Measurements from ENCODE around the gene ZNF556.

Gene ZNF556

GRCh38 chr19:2840794-2841791 is 26.0 kb upstream of the ZNF556 start, which contains the start of gene ZNF555:
Gene ZNF555 (plus strand): TSS chr19:2841475. CDS start chr19:2841573, 98 bp downstream.
- peaks cover 34% of the 10 kb centered on the region for H3K9me3 ChIP-seq (ENCODE audit: control insufficient read depth, insufficient read depth, low read depth, low read length)
- peak within 1 kb of the TSS; percentile 85 for H3K9ac ChIP-seq (ENCODE audit: low read length)
- peak within 1 kb of the TSS; percentile 92 for H3K27ac ChIP-seq (ENCODE audit: low read depth, low read length)

GRCh38 chr19:2841855-2842574 is 25.1 kb upstream of the ZNF556 start:
- Histone ChIP-seq H3K27me3 (ENCODE audit: control insufficient read depth, insufficient read depth, low read length) (no peaks in the 10 kb centered on the region), H3K9me3 (ENCODE audit: control insufficient read depth, insufficient read depth, low read depth, low read length) (peaks cover 34% of the 10 kb centered on the region), H3K4me1 (ENCODE audit: control insufficient read depth, insufficient read depth, low read length) (no peaks in the 10 kb centered on the region), H3K9ac (ENCODE audit: low read length) (no peak overlapping the region), H3K4me3 (ENCODE audit: low read depth, low read length) (peak overlapping the region; percentile 79), H3K36me3 (ENCODE audit: control insufficient read depth, insufficient read depth, low read length) (peaks cover 12% of the 10 kb centered on the region), H3K27ac (ENCODE audit: low read depth, low read length) (no peak overlapping the region)

More at GRCh38 chr19:2840794-2841791, 26.0 kb upstream of the ZNF556 start, which contains the start of gene ZNF555:
- H3K27me3 ChIP-seq (ENCODE audit: control insufficient read depth, insufficient read depth, low read length) = no peaks in the 10 kb centered on the region
- no peaks in the 10 kb centered on the region for H3K4me1 ChIP-seq (ENCODE audit: control insufficient read depth, insufficient read depth, low read length)
- H3K4me3 ChIP-seq (ENCODE audit: low read depth, low read length) = peak within 1 kb of the TSS; percentile 79
- peaks cover 8% of the 10 kb centered on the region for H3K36me3 ChIP-seq (ENCODE audit: control insufficient read depth, insufficient read depth, low read length)

GRCh38 chr19:2845107-2845506 is 22.0 kb upstream of the ZNF556 start:
- no peak overlapping the region for H3K27ac ChIP-seq (ENCODE audit: low read depth, low read length)
- no peak overlapping the region for H3K9ac ChIP-seq (ENCODE audit: low read length)
- peaks cover 18% of the 10 kb centered on the region for H3K36me3 ChIP-seq (ENCODE audit: control insufficient read depth, insufficient read depth, low read length)
- H3K4me3 ChIP-seq (ENCODE audit: low read depth, low read length) = no peak overlapping the region
- no peaks in the 10 kb centered on the region for H3K27me3 ChIP-seq (ENCODE audit: control insufficient read depth, insufficient read depth, low read length)
- H3K4me1 ChIP-seq (ENCODE audit: control insufficient read depth, insufficient read depth, low read length) = no peaks in the 10 kb centered on the region
- peaks cover 53% of the 10 kb centered on the region for H3K9me3 ChIP-seq (ENCODE audit: control insufficient read depth, insufficient read depth, low read depth, low read length)

- H3K27ac ChIP-seq (ENCODE audit: low read depth, low read length) = no peak overlapping the region
- H3K9me3 ChIP-seq (ENCODE audit: control insufficient read depth, insufficient read depth, low read depth, low read length) = peaks cover 65% of the 10 kb centered on the region
- H3K9ac ChIP-seq (ENCODE audit: low read length) = no peak overlapping the region
- no peaks in the 10 kb centered on the region for H3K27me3 ChIP-seq (ENCODE audit: control insufficient read depth, insufficient read depth, low read length)
- no peaks in the 10 kb centered on the region for H3K4me1 ChIP-seq (ENCODE audit: control insufficient read depth, insufficient read depth, low read length)
- no peak overlapping the region for H3K4me3 ChIP-seq (ENCODE audit: low read depth, low read length)
- H3K36me3 ChIP-seq (ENCODE audit: control insufficient read depth, insufficient read depth, low read length) = peaks cover 30% of the 10 kb centered on the region
Measured at GRCh38 chr19:2846180-2846894, 20.8 kb upstream of the ZNF556 start.

GRCh38 chr19:2847507-2847906 is 19.6 kb upstream of the ZNF556 start:
- H3K9me3 ChIP-seq (ENCODE audit: control insufficient read depth, insufficient read depth, low read depth, low read length) = peaks cover 76% of the 10 kb centered on the region
- no peak overlapping the region for H3K9ac ChIP-seq (ENCODE audit: low read length)
- peaks cover 42% of the 10 kb centered on the region for H3K36me3 ChIP-seq (ENCODE audit: control insufficient read depth, insufficient read depth, low read length)

GRCh38 chr19:2848616-2849015 is 18.5 kb upstream of the ZNF556 start:
- no peak overlapping the region for H3K27ac ChIP-seq (ENCODE audit: low read depth, low read length)
- H3K27me3 ChIP-seq (ENCODE audit: control insufficient read depth, insufficient read depth, low read length) = no peaks in the 10 kb centered on the region
- no peak overlapping the region for H3K4me3 ChIP-seq (ENCODE audit: low read depth, low read length)
- peaks cover 84% of the 10 kb centered on the region for H3K9me3 ChIP-seq (ENCODE audit: control insufficient read depth, insufficient read depth, low read depth, low read length)
- peaks cover 53% of the 10 kb centered on the region for H3K36me3 ChIP-seq (ENCODE audit: control insufficient read depth, insufficient read depth, low read length)
- no peak overlapping the region for H3K9ac ChIP-seq (ENCODE audit: low read length)
- H3K4me1 ChIP-seq (ENCODE audit: control insufficient read depth, insufficient read depth, low read length) = no peaks in the 10 kb centered on the region

More at GRCh38 chr19:2847507-2847906, 19.6 kb upstream of the ZNF556 start:
- H3K27me3 ChIP-seq (ENCODE audit: control insufficient read depth, insufficient read depth, low read length) = no peaks in the 10 kb centered on the region
- H3K4me1 ChIP-seq (ENCODE audit: control insufficient read depth, insufficient read depth, low read length) = no peaks in the 10 kb centered on the region
- H3K27ac ChIP-seq (ENCODE audit: low read depth, low read length) = no peak overlapping the region
- H3K4me3 ChIP-seq (ENCODE audit: low read depth, low read length) = no peak overlapping the region

GRCh38 chr19:2850256-2850925 is 16.7 kb upstream of the ZNF556 start:
- Histone ChIP-seq H3K36me3 (ENCODE audit: control insufficient read depth, insufficient read depth, low read length) (peaks cover 65% of the 10 kb centered on the region), H3K4me1 (ENCODE audit: control insufficient read depth, insufficient read depth, low read length) (no peaks in the 10 kb centered on the region), H3K9me3 (ENCODE audit: control insufficient read depth, insufficient read depth, low read depth, low read length) (peaks cover 93% of the 10 kb centered on the region)

GRCh38 chr19:2852598-2852997 is 14.5 kb upstream of the ZNF556 start:
- Histone ChIP-seq H3K4me3 (ENCODE audit: low read depth, low read length) (peak overlapping the region; percentile 20; the same call in 1 of the 2 replicates), H3K36me3 (ENCODE audit: control insufficient read depth, insufficient read depth, low read length) (peaks cover 55% of the 10 kb centered on the region), H3K27me3 (ENCODE audit: control insufficient read depth, insufficient read depth, low read length) (no peaks in the 10 kb centered on the region), H3K27ac (ENCODE audit: low read depth, low read length) (no peak overlapping the region), H3K9ac (ENCODE audit: low read length) (no peak overlapping the region), H3K9me3 (ENCODE audit: control insufficient read depth, insufficient read depth, low read depth, low read length) (peaks cover 92% of the 10 kb centered on the region), H3K4me1 (ENCODE audit: control insufficient read depth, insufficient read depth, low read length) (no peaks in the 10 kb centered on the region)

More at GRCh38 chr19:2850256-2850925, 16.7 kb upstream of the ZNF556 start:
- Histone ChIP-seq H3K27ac (ENCODE audit: low read depth, low read length) (no peak overlapping the region), H3K9ac (ENCODE audit: low read length) (no peak overlapping the region), H3K4me3 (ENCODE audit: low read depth, low read length) (no peak overlapping the region), H3K27me3 (ENCODE audit: control insufficient read depth, insufficient read depth, low read length) (no peaks in the 10 kb centered on the region)

- H3K9ac ChIP-seq (ENCODE audit: low read length) = no peak overlapping the region
- no peak overlapping the region for H3K4me3 ChIP-seq (ENCODE audit: low read depth, low read length)
- no peaks in the 10 kb centered on the region for H3K4me1 ChIP-seq (ENCODE audit: control insufficient read depth, insufficient read depth, low read length)
- no peaks in the 10 kb centered on the region for H3K27me3 ChIP-seq (ENCODE audit: control insufficient read depth, insufficient read depth, low read length)
- peaks cover 55% of the 10 kb centered on the region for H3K36me3 ChIP-seq (ENCODE audit: control insufficient read depth, insufficient read depth, low read length)
- H3K9me3 ChIP-seq (ENCODE audit: control insufficient read depth, insufficient read depth, low read depth, low read length) = peaks cover 94% of the 10 kb centered on the region
- no peak overlapping the region for H3K27ac ChIP-seq (ENCODE audit: low read depth, low read length)
Measured at GRCh38 chr19:2853015-2853606, 14.0 kb upstream of the ZNF556 start.

- Histone ChIP-seq H3K27ac (ENCODE audit: low read depth, low read length) (no peak overlapping the region), H3K36me3 (ENCODE audit: control insufficient read depth, insufficient read depth, low read length) (peaks cover 51% of the 10 kb centered on the region), H3K9me3 (ENCODE audit: control insufficient read depth, insufficient read depth, low read depth, low read length) (peaks cover 97% of the 10 kb centered on the region)
Measured at GRCh38 chr19:2854849-2855248, 12.3 kb upstream of the ZNF556 start.

More at GRCh38 chr19:2854849-2855248, 12.3 kb upstream of the ZNF556 start:
- Histone ChIP-seq H3K9ac (ENCODE audit: low read length) (no peak overlapping the region), H3K4me1 (ENCODE audit: control insufficient read depth, insufficient read depth, low read length) (no peaks in the 10 kb centered on the region), H3K4me3 (ENCODE audit: low read depth, low read length) (no peak overlapping the region), H3K27me3 (ENCODE audit: control insufficient read depth, insufficient read depth, low read length) (no peaks in the 10 kb centered on the region)
